ENCODE data around the gene SELENBP1.

SELENBP1 gene

GRCh38 chr1:151407304-151407703 lies 34.8 kb upstream of the SELENBP1 start:
- TF ChIP-seq, protein P1, sequence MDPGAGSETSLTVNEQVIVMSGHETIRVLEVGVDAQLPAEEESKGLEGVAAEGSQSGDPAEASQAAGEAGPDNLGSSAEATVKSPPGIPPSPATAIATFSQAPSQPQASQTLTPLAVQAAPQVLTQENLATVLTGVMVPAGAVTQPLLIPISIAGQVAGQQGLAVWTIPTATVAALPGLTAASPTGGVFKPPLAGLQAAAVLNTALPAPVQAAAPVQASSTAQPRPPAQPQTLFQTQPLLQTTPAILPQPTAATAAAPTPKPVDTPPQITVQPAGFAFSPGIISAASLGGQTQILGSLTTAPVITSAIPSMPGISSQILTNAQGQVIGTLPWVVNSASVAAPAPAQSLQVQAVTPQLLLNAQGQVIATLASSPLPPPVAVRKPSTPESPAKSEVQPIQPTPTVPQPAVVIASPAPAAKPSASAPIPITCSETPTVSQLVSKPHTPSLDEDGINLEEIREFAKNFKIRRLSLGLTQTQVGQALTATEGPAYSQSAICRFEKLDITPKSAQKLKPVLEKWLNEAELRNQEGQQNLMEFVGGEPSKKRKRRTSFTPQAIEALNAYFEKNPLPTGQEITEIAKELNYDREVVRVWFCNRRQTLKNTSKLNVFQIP (CRISPR knock-in tag; IDR thresholded peaks at IDR 0.05; ENCODE audit: borderline replicate concordance, low read depth): no peak
- TF ChIP-seq ZNF565 (CRISPR knock-in tag; conservative IDR thresholded peaks at IDR 0.05; ENCODE audit: low read depth) (no peak), CREB5 (CRISPR knock-in tag; IDR thresholded peaks at IDR 0.05; ENCODE audit: low read depth) (no peak), RARB (CRISPR knock-in tag; IDR thresholded peaks at IDR 0.05) (no peak)
- ATAC-seq: no peak

DNA sequence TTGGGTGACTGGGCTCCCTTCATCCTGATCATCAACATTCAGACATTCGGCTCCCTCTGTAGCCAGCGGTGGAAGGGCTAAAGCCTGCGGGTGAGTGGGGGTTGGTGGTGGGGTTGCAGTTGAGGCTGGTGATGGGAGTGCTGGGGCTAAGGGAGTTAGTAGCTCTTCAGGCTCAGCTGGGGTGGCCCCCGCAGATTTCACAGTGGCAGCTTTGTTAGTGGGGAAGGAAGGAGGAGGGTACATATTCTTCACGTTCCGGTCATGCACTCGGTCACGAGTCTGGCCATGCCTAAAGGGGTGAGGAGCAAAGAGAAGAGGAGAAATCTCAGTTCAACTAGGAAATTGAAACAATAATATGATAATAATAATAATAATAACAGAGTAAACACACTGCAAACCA lies 33.7 kb upstream of the SELENBP1 start:
- TF ChIP-seq BACH2 (CRISPR knock-in tag; IDR thresholded peaks at IDR 0.05; ENCODE audit: borderline replicate concordance) (no peak), GLIS3 (CRISPR knock-in tag; IDR thresholded peaks at IDR 0.05) (no peak), ZNF8 (CRISPR knock-in tag; IDR thresholded peaks at IDR 0.05) (no peak), SNAI2 (CRISPR knock-in tag; IDR thresholded peaks at IDR 0.05) (no peak), ZNF565 (CRISPR knock-in tag; conservative IDR thresholded peaks at IDR 0.05; ENCODE audit: low read depth) (no peak)
- ATAC-seq: no peak

- TF ChIP-seq GLIS3 (CRISPR knock-in tag; IDR thresholded peaks at IDR 0.05) (no peak), CSDC2 (CRISPR knock-in tag; IDR thresholded peaks at IDR 0.05) (no peak), RARB (CRISPR knock-in tag; IDR thresholded peaks at IDR 0.05) (no peak), ZFP3 (CRISPR knock-in tag; IDR thresholded peaks at IDR 0.05) (no peak), ZNF70 (CRISPR knock-in tag; IDR thresholded peaks at IDR 0.05) (no peak), TCF4 (CRISPR knock-in tag; IDR thresholded peaks at IDR 0.05; ENCODE audit: borderline replicate concordance) (no peak), ZFP30 (CRISPR knock-in tag; IDR thresholded peaks at IDR 0.05) (no peak), ZC3H10 (CRISPR knock-in tag; IDR thresholded peaks at IDR 0.05) (no peak), ZNF8 (CRISPR knock-in tag; IDR thresholded peaks at IDR 0.05) (no peak), OSR1 (CRISPR knock-in tag; IDR thresholded peaks at IDR 0.05) (no peak), SNAI2 (CRISPR knock-in tag; IDR thresholded peaks at IDR 0.05) (no peak)
- TF ChIP-seq, protein P2, sequence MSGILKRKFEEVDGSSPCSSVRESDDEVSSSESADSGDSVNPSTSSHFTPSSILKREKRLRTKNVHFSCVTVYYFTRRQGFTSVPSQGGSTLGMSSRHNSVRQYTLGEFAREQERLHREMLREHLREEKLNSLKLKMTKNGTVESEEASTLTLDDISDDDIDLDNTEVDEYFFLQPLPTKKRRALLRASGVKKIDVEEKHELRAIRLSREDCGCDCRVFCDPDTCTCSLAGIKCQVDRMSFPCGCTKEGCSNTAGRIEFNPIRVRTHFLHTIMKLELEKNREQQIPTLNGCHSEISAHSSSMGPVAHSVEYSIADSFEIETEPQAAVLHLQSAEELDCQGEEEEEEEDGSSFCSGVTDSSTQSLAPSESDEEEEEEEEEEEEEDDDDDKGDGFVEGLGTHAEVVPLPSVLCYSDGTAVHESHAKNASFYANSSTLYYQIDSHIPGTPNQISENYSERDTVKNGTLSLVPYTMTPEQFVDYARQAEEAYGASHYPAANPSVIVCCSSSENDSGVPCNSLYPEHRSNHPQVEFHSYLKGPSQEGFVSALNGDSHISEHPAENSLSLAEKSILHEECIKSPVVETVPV (CRISPR knock-in tag; IDR thresholded peaks at IDR 0.05): no peak
- no peak; the same call in 2 of the 3 replicates for ATAC-seq
Measured at GRCh38 chr1:151405187-151405951, 32.9 kb upstream of the SELENBP1 start.

DNA sequence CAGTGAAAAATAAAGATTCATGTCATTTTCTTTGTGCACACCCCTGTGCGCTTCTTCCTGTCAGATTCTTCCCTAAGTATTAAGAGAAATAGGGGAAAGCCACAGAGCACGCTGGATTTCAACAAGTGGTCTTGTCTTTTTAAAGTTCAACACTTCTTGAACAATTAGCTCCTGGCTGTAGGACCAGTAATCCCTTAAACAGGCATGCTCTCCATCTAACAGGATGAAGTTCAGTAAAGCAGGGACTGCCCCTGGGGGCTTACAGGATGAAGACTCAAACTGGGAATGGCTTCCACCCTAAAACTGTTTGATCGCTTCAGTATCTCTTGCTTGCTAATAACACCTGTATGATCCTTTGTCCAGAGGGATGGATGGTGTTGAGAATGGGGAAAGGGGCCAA lies 31.1 kb upstream of the SELENBP1 start:
- no peak for ATAC-seq
- TF ChIP-seq ARNTL (CRISPR knock-in tag; IDR thresholded peaks at IDR 0.05; ENCODE audit: borderline replicate concordance, low read depth) (no peak), OSR1 (CRISPR knock-in tag; IDR thresholded peaks at IDR 0.05) (no peak), CREB5 (CRISPR knock-in tag; IDR thresholded peaks at IDR 0.05; ENCODE audit: low read depth) (no peak), ISL1 (CRISPR knock-in tag; IDR thresholded peaks at IDR 0.05) (no peak), SNAI2 (CRISPR knock-in tag; IDR thresholded peaks at IDR 0.05) (no peak), ZC3H10 (CRISPR knock-in tag; IDR thresholded peaks at IDR 0.05) (no peak), TOX (CRISPR knock-in tag; IDR thresholded peaks at IDR 0.05; ENCODE audit: borderline replicate concordance) (no peak), PATZ1 (CRISPR knock-in tag; IDR thresholded peaks at IDR 0.05; ENCODE audit: borderline replicate concordance) (no peak), ZFP3 (CRISPR knock-in tag; IDR thresholded peaks at IDR 0.05) (no peak), CSDC2 (CRISPR knock-in tag; IDR thresholded peaks at IDR 0.05) (no peak), ESRRG (CRISPR knock-in tag; IDR thresholded peaks at IDR 0.05) (no peak), GLIS3 (CRISPR knock-in tag; IDR thresholded peaks at IDR 0.05) (no peak), ZNF565 (CRISPR knock-in tag; conservative IDR thresholded peaks at IDR 0.05; ENCODE audit: low read depth) (no peak), ZNF8 (CRISPR knock-in tag; IDR thresholded peaks at IDR 0.05) (no peak)
- TF ChIP-seq, protein P3, sequence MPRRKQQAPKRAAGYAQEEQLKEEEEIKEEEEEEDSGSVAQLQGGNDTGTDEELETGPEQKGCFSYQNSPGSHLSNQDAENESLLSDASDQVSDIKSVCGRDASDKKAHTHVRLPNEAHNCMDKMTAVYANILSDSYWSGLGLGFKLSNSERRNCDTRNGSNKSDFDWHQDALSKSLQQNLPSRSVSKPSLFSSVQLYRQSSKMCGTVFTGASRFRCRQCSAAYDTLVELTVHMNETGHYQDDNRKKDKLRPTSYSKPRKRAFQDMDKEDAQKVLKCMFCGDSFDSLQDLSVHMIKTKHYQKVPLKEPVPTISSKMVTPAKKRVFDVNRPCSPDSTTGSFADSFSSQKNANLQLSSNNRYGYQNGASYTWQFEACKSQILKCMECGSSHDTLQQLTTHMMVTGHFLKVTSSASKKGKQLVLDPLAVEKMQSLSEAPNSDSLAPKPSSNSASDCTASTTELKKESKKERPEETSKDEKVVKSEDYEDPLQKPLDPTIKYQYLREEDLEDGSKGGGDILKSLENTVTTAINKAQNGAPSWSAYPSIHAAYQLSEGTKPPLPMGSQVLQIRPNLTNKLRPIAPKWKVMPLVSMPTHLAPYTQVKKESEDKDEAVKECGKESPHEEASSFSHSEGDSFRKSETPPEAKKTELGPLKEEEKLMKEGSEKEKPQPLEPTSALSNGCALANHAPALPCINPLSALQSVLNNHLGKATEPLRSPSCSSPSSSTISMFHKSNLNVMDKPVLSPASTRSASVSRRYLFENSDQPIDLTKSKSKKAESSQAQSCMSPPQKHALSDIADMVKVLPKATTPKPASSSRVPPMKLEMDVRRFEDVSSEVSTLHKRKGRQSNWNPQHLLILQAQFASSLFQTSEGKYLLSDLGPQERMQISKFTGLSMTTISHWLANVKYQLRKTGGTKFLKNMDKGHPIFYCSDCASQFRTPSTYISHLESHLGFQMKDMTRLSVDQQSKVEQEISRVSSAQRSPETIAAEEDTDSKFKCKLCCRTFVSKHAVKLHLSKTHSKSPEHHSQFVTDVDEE (CRISPR knock-in tag; IDR thresholded peaks at IDR 0.05): no peak
- TF ChIP-seq, protein P2 (CRISPR knock-in tag; IDR thresholded peaks at IDR 0.05): no peak

Data from SK-N-SH treated with all-trans-retinoic acid at 6 μM for 48 hours (cell line).